Activated CD8-positive, alpha-beta T cell treated with anti-CD3 and anti-CD28 coated beads, Interleukin-2, amount 10 ng/mL, durations not matched to agents 7 days and 5 days (primary cell): ENCODE data around the gene GSAP. TPM values are rescaled to one million over a fixed set of nuclear protein-coding genes. Genes with fewer than 3 reads are reported as not detected.

Source experiments
- ATAC-seq: fragments of 150-1000 bp; cut with Tn5 transposase; one replicate; pipeline ENCODE4 v1.10.0; 2021; ENCODE audit warnings: moderate library complexity
- CTCF ChIA-PET: fragments of 350-600 bp; sonication (Branson Sonifier 250); formaldehyde crosslinking; loops from one replicate; lab custom pipeline; 2021; ENCODE audit warnings: antibody characterized with exemption; lab: Charles Lee
- POLR2A ChIA-PET: fragments of 350-600 bp; sonication (Branson Sonifier 250); formaldehyde crosslinking; loops from one replicate; lab custom pipeline; 2021; ENCODE audit warnings: antibody characterized with exemption; lab: Charles Lee
- DNase-seq: peaks from one replicate; pipeline ENCODE4 v3.0.0-alpha.2; 2020
- H3K27ac Mint-ChIP-seq: one replicate; pipeline ENCODE4 v1.8.0; 2021; ENCODE audit warnings: mild to moderate bottlenecking, mixed read lengths
- H3K27me3 Mint-ChIP-seq: one replicate; pipeline ENCODE4 v1.8.0; 2021; ENCODE audit warnings: low read depth, mixed read lengths
- H3K36me3 Mint-ChIP-seq: one replicate; pipeline ENCODE4 v1.8.0; 2021; ENCODE audit warnings: low read depth, mixed read lengths
- H3K4me1 Mint-ChIP-seq: one replicate; pipeline ENCODE4 v1.8.0; 2021; ENCODE audit warnings: low read depth, mixed read lengths
- H3K4me3 Mint-ChIP-seq: one replicate; pipeline ENCODE4 v1.8.0; 2021; ENCODE audit warnings: mild to moderate bottlenecking, mixed read lengths
- H3K9me3 Mint-ChIP-seq: one replicate; pipeline ENCODE4 v1.8.0; 2022; ENCODE audit warnings: mixed read lengths; ENCODE audit not compliant: insufficient read depth
- total RNA-seq, 2 experiments: library from RNA; stranded (reverse); gene quantifications; one replicate each; pipeline ENCODE4 v1.2.3, GENCODE V29; 2021

Gene GSAP
- total RNA-seq, 2 experiments from 2014 or later = 2.2 to 3.9 TPM

GRCh38 chr7:77320714-77321113 is 95.4 kb downstream of the GSAP start:
- ATAC-seq = no peak

GRCh38 chr7:77320137-77320536 is 96.0 kb downstream of the GSAP start:
- no peaks in the 10 kb centered on the region for H3K4me1 Mint-ChIP-seq
- H3K9me3 Mint-ChIP-seq = no peaks in the 10 kb centered on the region
- DNase-seq (no peak), ATAC-seq (no peak)
- H3K27me3 Mint-ChIP-seq = no peaks in the 10 kb centered on the region
- no peak overlapping the region for H3K27ac Mint-ChIP-seq
- peaks cover 2% of the 10 kb centered on the region for H3K36me3 Mint-ChIP-seq
- CTCF ChIA-PET = interaction anchor here (0.6 to 2.0 kb wide), 4 partner anchors 12 to 332 kb away, joined by 3 to 9 read pairs (median 3); no protein-coding TSS in a partner anchor
- POLR2A ChIA-PET = no interaction called here
- no peak overlapping the region for H3K4me3 Mint-ChIP-seq

More at GRCh38 chr7:77320714-77321113, 95.4 kb downstream of the GSAP start:
- no peak overlapping the region for H3K4me3 Mint-ChIP-seq
- H3K9me3 Mint-ChIP-seq = no peaks in the 10 kb centered on the region
- no peaks in the 10 kb centered on the region for H3K27me3 Mint-ChIP-seq
- H3K27ac Mint-ChIP-seq = no peak overlapping the region
- H3K36me3 Mint-ChIP-seq = peaks cover 2% of the 10 kb centered on the region
- POLR2A ChIA-PET = no interaction called here
- CTCF ChIA-PET = interaction anchor here (1.4 to 2.0 kb wide), 2 partner anchors 12 to 331 kb away, joined by 3 to 9 read pairs; no protein-coding TSS in a partner anchor
- DNase-seq = no peak
- H3K4me1 Mint-ChIP-seq = no peaks in the 10 kb centered on the region

GRCh38 chr7:77318019-77318418 is 98.1 kb downstream of the GSAP start:
- no peak overlapping the region for H3K27ac Mint-ChIP-seq
- H3K9me3 Mint-ChIP-seq = no peaks in the 10 kb centered on the region
- H3K27me3 Mint-ChIP-seq = no peaks in the 10 kb centered on the region
- ChIA-PET POLR2A (interaction anchor here (0.8 kb wide), 1 partner anchor 12 kb away, joined by 3 read pairs; no protein-coding TSS in a partner anchor), CTCF (no interaction called here)
- DNase-seq (no peak), ATAC-seq (no peak)
- no peaks in the 10 kb centered on the region for H3K4me1 Mint-ChIP-seq
- peaks cover 2% of the 10 kb centered on the region for H3K36me3 Mint-ChIP-seq
- H3K4me3 Mint-ChIP-seq = no peak overlapping the region

- Mint-ChIP-seq H3K27me3 (no peaks in the 10 kb centered on the region), H3K4me3 (no peak overlapping the region), H3K27ac (no peak overlapping the region), H3K4me1 (no peaks in the 10 kb centered on the region), H3K9me3 (no peaks in the 10 kb centered on the region), H3K36me3 (peaks cover 2% of the 10 kb centered on the region)
- DNase-seq (no peak), ATAC-seq (no peak)
- CTCF ChIA-PET = interaction anchor here (0.6 kb wide), 1 partner anchor 799 kb away, joined by 3 read pairs; no protein-coding TSS in a partner anchor
- POLR2A ChIA-PET = no interaction called here
These were observed 99.8 kb downstream of the GSAP start for GRCh38 chr7:77316219-77316978.

- peaks cover 2% of the 10 kb centered on the region for H3K36me3 Mint-ChIP-seq
- ATAC-seq = no peak
- no peaks in the 10 kb centered on the region for H3K27me3 Mint-ChIP-seq
- ChIA-PET CTCF (no interaction called here), POLR2A (no interaction called here)
- H3K27ac Mint-ChIP-seq = no peak overlapping the region
- DNase-seq = no peak
- no peak overlapping the region for H3K4me3 Mint-ChIP-seq
- H3K4me1 Mint-ChIP-seq = no peaks in the 10 kb centered on the region
- H3K9me3 Mint-ChIP-seq = no peaks in the 10 kb centered on the region
These were observed 101.0 kb downstream of the GSAP start for GRCh38 chr7:77315182-77315591.

GRCh38 chr7:77313876-77314480 is 102.2 kb downstream of the GSAP start:
- H3K27ac Mint-ChIP-seq = no peak overlapping the region
- no peaks in the 10 kb centered on the region for H3K9me3 Mint-ChIP-seq

GRCh38 chr7:77313085-77313484 is 103.1 kb downstream of the GSAP start:
- Mint-ChIP-seq H3K36me3 (peaks cover 2% of the 10 kb centered on the region), H3K4me3 (no peak overlapping the region), H3K9me3 (no peaks in the 10 kb centered on the region), H3K27ac (no peak overlapping the region), H3K27me3 (no peaks in the 10 kb centered on the region), H3K4me1 (no peaks in the 10 kb centered on the region)
- DNase-seq = no peak
- ChIA-PET POLR2A (no interaction called here), CTCF (no interaction called here)
- ATAC-seq = no peak

More at GRCh38 chr7:77313876-77314480, 102.2 kb downstream of the GSAP start:
- H3K4me1 Mint-ChIP-seq = no peaks in the 10 kb centered on the region
- H3K4me3 Mint-ChIP-seq = no peak overlapping the region
- DNase-seq = no peak
- ChIA-PET POLR2A (no interaction called here), CTCF (no interaction called here)
- no peak for ATAC-seq
- no peaks in the 10 kb centered on the region for H3K27me3 Mint-ChIP-seq
- peaks cover 2% of the 10 kb centered on the region for H3K36me3 Mint-ChIP-seq

GRCh38 chr7:77310982-77311381 is 105.2 kb downstream of the GSAP start:
- H3K27ac Mint-ChIP-seq = no peak overlapping the region
- POLR2A ChIA-PET = no interaction called here
- DNase-seq (no peak), ATAC-seq (no peak)
- no peaks in the 10 kb centered on the region for H3K27me3 Mint-ChIP-seq
- no peak overlapping the region for H3K4me3 Mint-ChIP-seq
- no peaks in the 10 kb centered on the region for H3K36me3 Mint-ChIP-seq
- H3K4me1 Mint-ChIP-seq = no peaks in the 10 kb centered on the region
- CTCF ChIA-PET = interaction anchor here (0.9 kb wide), 1 partner anchor 21 kb away, joined by 3 read pairs; no protein-coding TSS in a partner anchor
- no peaks in the 10 kb centered on the region for H3K9me3 Mint-ChIP-seq

GRCh38 chr7:77309714-77310220 is 106.4 kb downstream of the GSAP start:
- ATAC-seq (no peak), DNase-seq (no peak)
- CTCF ChIA-PET = no interaction called here
- Mint-ChIP-seq H3K4me1 (no peaks in the 10 kb centered on the region), H3K9me3 (no peaks in the 10 kb centered on the region), H3K4me3 (no peak overlapping the region), H3K36me3 (peaks cover 7% of the 10 kb centered on the region), H3K27me3 (no peaks in the 10 kb centered on the region), H3K27ac (no peak overlapping the region)
- POLR2A ChIA-PET = no interaction called here

GRCh38 chr7:77308792-77309191 is 107.4 kb downstream of the GSAP start:
- CTCF ChIA-PET = interaction anchor here (0.6 to 0.7 kb wide), 2 partner anchors 25 to 619 kb away, joined by 3 read pairs; no protein-coding TSS in a partner anchor
- H3K9me3 Mint-ChIP-seq = no peaks in the 10 kb centered on the region
- POLR2A ChIA-PET = no interaction called here
- DNase-seq = no peak
- no peaks in the 10 kb centered on the region for H3K4me1 Mint-ChIP-seq
- H3K27me3 Mint-ChIP-seq = no peaks in the 10 kb centered on the region
- peaks cover 11% of the 10 kb centered on the region for H3K36me3 Mint-ChIP-seq
- no peak for ATAC-seq
- H3K27ac Mint-ChIP-seq = no peak overlapping the region
- H3K4me3 Mint-ChIP-seq = no peak overlapping the region

- Mint-ChIP-seq H3K4me1 (no peaks in the 10 kb centered on the region), H3K4me3 (no peak overlapping the region), H3K9me3 (no peaks in the 10 kb centered on the region), H3K36me3 (peaks cover 21% of the 10 kb centered on the region), H3K27ac (peak overlapping the region; percentile 26), H3K27me3 (no peaks in the 10 kb centered on the region)
- ATAC-seq (no peak), DNase-seq (no peak)
- CTCF ChIA-PET = no interaction called here
- POLR2A ChIA-PET = interaction anchor here (0.6 kb wide), 1 partner anchor 12 kb away, joined by 3 read pairs; no protein-coding TSS in a partner anchor
These were observed 109.7 kb downstream of the GSAP start for GRCh38 chr7:77306231-77307067.
